ENCODE results near the gene ARHGAP11A.

ARHGAP11A gene

GRCh38 chr15:32657198-32657883 is 42.0 kb downstream of the ARHGAP11A start:
- DNase-seq (ENCODE audit: low spot score): no peak

- no peak for DNase-seq (ENCODE audit: low spot score)
These were observed 42.6 kb downstream of the ARHGAP11A start for GRCh38 chr15:32657941-32658340.

- DNase-seq (ENCODE audit: low spot score): peak; percentile 93
These were observed 44.2 kb downstream of the ARHGAP11A start for GRCh38 chr15:32659340-32660155.

GRCh38 chr15:32663671-32664070 is 48.4 kb downstream of the ARHGAP11A start:
- DNase-seq (ENCODE audit: low spot score): no peak

- DNase-seq (ENCODE audit: low spot score): no peak
These were observed 49.5 kb downstream of the ARHGAP11A start for GRCh38 chr15:32664796-32665195.

- no peak for DNase-seq (ENCODE audit: low spot score)
These were observed 52.0 kb downstream of the ARHGAP11A start for GRCh38 chr15:32667321-32667720.

- DNase-seq (ENCODE audit: low spot score): no peak
These were observed 53.6 kb downstream of the ARHGAP11A start for GRCh38 chr15:32668942-32669341.

GRCh38 chr15:32669896-32670611 is 54.8 kb downstream of the ARHGAP11A start:
- peak; percentile 73 for DNase-seq (ENCODE audit: low spot score)

GRCh38 chr15:32670623-32671022 is 55.3 kb downstream of the ARHGAP11A start:
- no peak for DNase-seq (ENCODE audit: low spot score)

GRCh38 chr15:32671339-32672325 is 56.3 kb downstream of the ARHGAP11A start:
- peak; percentile 72 for DNase-seq (ENCODE audit: low spot score)

- no peak for DNase-seq (ENCODE audit: low spot score)
These were observed 59.4 kb downstream of the ARHGAP11A start for GRCh38 chr15:32674681-32675080.

GRCh38 chr15:32675466-32675865 is 60.2 kb downstream of the ARHGAP11A start:
- DNase-seq (ENCODE audit: low spot score): no peak

GRCh38 chr15:32676169-32676568 is 60.9 kb downstream of the ARHGAP11A start:
- no peak for DNase-seq (ENCODE audit: low spot score)

- DNase-seq (ENCODE audit: low spot score): no peak
These were observed 62.0 kb downstream of the ARHGAP11A start for GRCh38 chr15:32677238-32677750.

GRCh38 chr15:32679298-32679690 is 64.0 kb downstream of the ARHGAP11A start:
- DNase-seq (ENCODE audit: low spot score): no peak

- peak; percentile 84 for DNase-seq (ENCODE audit: low spot score)
These were observed 67.3 kb downstream of the ARHGAP11A start for GRCh38 chr15:32682569-32682968.

- DNase-seq (ENCODE audit: low spot score): no peak
These were observed 67.8 kb downstream of the ARHGAP11A start for GRCh38 chr15:32682977-32683630.

GRCh38 chr15:32683906-32684584 is 68.7 kb downstream of the ARHGAP11A start:
- peak; percentile 82 for DNase-seq (ENCODE audit: low spot score)

- DNase-seq (ENCODE audit: low spot score): peak; percentile 57
These were observed 70.3 kb downstream of the ARHGAP11A start for GRCh38 chr15:32685576-32685975.

- peak; percentile 29 for DNase-seq (ENCODE audit: low spot score)
These were observed 72.3 kb downstream of the ARHGAP11A start for GRCh38 chr15:32687556-32687955.

Data from AG20443 (cell line).